Type B pancreatic cell (in vitro differentiated cells): ENCODE results near the gene TEX26. TPM values are rescaled to one million over a fixed set of nuclear protein-coding genes. Genes with fewer than 3 reads are reported as not detected.

Experiments
- DNase-seq: peaks from one replicate; pipeline ENCODE4 v3.0.0; 2021; ENCODE audit warnings: mixed read lengths; ENCODE audit not compliant: unreplicated experiment; ENCODE audit errors: extremely low spot score
- H3K27ac Mint-ChIP-seq: 2 replicates; pipeline ENCODE4 v1.8.0; 2021; ENCODE audit warnings: mild to moderate bottlenecking, mixed read lengths
- H3K27me3 Mint-ChIP-seq: 2 replicates; pipeline ENCODE4 v1.8.0; 2021; ENCODE audit warnings: mixed read lengths
- H3K36me3 Mint-ChIP-seq: 2 replicates; pipeline ENCODE4 v1.8.0; 2021; ENCODE audit warnings: mixed read lengths
- H3K4me1 Mint-ChIP-seq: one replicate; pipeline ENCODE4 v1.8.0; 2021; ENCODE audit warnings: mixed read lengths; ENCODE audit not compliant: unreplicated experiment
- H3K4me3 Mint-ChIP-seq: 2 replicates; pipeline ENCODE4 v1.8.0; 2021; ENCODE audit warnings: mild to moderate bottlenecking, mixed read lengths
- H3K9me3 Mint-ChIP-seq: 2 replicates; pipeline ENCODE4 v1.8.0; 2021; ENCODE audit warnings: mixed read lengths
- total RNA-seq: library from RNA; stranded (reverse); gene quantifications from 2 replicates; pipeline ENCODE4 v1.2.1, GENCODE V29; 2021; ENCODE audit warnings: low replicate concordance
- TF ChIP-seq, protein P1 (sequence below): fragments of 200-600 bp; sonication (generic); conservative IDR thresholded peaks from 2 replicates; pipeline ENCODE4 v1.5.0; 2021; ENCODE audit warnings: antibody characterized with exemption, mild to moderate bottlenecking

TEX26 gene
- total RNA-seq, 1 donor from 2014 or later = not detected

DNA sequence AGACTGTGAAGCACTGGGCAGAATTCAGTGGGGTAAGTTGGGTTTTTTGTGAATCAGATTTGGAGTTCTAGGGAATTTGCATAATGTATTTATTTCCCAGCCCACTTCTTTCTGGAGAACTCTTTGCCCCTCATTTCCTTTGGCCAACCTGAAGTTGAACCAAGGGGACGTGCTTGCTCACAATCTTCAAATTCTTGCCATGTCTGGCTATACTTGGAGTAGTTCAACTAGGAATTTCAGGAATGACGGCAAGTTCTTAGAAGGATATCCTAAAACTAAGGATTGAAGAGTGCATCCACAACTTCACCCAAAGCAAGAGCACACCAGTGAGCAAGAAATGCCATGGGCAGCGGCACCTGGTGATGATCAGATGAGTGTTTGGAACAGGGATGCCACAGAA lies 88.5 kb downstream of the TEX26 start:
- Mint-ChIP-seq H3K36me3 (no peaks in the 10 kb centered on the region), H3K4me3 (no peak overlapping the region), H3K4me1 (peaks cover 11% of the 10 kb centered on the region), H3K27me3 (peaks cover 7% of the 10 kb centered on the region), H3K27ac (no peak overlapping the region), H3K9me3 (peaks cover 7% of the 10 kb centered on the region)
- TF ChIP-seq, protein P1, sequence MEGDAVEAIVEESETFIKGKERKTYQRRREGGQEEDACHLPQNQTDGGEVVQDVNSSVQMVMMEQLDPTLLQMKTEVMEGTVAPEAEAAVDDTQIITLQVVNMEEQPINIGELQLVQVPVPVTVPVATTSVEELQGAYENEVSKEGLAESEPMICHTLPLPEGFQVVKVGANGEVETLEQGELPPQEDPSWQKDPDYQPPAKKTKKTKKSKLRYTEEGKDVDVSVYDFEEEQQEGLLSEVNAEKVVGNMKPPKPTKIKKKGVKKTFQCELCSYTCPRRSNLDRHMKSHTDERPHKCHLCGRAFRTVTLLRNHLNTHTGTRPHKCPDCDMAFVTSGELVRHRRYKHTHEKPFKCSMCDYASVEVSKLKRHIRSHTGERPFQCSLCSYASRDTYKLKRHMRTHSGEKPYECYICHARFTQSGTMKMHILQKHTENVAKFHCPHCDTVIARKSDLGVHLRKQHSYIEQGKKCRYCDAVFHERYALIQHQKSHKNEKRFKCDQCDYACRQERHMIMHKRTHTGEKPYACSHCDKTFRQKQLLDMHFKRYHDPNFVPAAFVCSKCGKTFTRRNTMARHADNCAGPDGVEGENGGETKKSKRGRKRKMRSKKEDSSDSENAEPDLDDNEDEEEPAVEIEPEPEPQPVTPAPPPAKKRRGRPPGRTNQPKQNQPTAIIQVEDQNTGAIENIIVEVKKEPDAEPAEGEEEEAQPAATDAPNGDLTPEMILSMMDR = no peak
- no peak for DNase-seq

DNA sequence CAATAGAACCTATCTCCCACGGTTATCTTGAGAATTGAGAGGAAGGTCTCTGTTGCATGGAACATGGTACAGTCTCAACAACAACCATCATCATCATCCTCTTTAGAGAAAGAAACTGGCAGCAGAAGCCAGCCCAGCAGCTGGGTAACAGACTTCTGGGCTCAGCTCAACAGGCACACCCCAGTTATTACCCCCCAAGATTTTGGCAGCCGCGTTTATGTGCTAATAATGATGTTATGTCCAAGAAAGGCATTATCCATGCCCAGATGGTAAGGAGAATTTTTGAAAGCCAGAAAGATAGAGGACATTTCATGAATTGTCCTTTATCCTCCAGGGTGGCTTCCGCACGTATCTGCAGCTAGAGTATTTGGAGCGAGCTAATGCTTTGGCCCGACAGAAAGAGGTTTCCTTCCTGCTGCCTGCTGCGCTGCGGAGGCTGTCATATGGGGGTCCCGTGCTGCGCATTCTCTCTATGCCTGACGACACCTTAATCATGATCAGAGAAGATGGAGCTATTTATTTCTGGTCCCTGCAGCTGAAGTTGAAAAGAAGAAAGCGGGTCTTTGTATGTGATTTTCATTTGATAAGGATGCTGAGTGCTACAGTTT lies 89.9 kb downstream of the TEX26 start:
- Mint-ChIP-seq H3K4me1 (peaks cover 11% of the 10 kb centered on the region), H3K9me3 (peaks cover 7% of the 10 kb centered on the region), H3K4me3 (no peak overlapping the region), H3K36me3 (no peaks in the 10 kb centered on the region), H3K27ac (no peak overlapping the region), H3K27me3 (peaks cover 7% of the 10 kb centered on the region)
- no peak for DNase-seq
- TF ChIP-seq, protein P1 = no peak

DNA sequence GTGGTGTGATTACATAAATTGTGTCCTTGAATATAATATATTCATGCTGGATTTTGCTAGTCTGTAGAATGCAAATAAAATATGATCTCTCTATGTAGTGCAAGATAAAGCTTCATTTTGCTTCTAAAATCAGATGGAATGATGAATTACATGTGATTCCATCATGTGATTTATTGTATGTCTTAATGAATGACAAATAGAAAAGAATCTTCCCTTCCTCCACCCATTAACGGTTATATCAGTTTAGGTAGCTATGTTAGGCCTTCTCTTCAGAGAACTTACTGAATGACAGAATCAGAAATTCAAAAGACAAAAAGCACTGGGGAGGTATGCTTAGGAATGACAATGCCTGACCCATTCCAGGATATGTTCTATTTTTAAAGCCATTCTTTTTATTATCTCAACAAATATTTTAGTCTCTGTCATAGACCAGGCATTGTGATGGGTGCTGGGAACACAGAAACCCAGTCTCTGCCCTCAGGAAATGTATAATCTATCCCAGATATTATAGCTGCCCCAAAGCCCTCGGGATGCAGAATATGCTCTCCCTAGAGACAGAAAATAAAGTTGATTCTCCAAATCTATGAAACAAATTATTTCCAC lies 90.6 kb downstream of the TEX26 start:
- Mint-ChIP-seq H3K4me1 (peaks cover 11% of the 10 kb centered on the region), H3K9me3 (peaks cover 2% of the 10 kb centered on the region), H3K27me3 (peaks cover 4% of the 10 kb centered on the region), H3K4me3 (no peak overlapping the region), H3K36me3 (no peaks in the 10 kb centered on the region), H3K27ac (no peak overlapping the region)
- DNase-seq = no peak
- TF ChIP-seq, protein P1 = no peak

Other genes with a start within 250 kb of the TEX26 start
- gene ALOX5AP, start 197.1 kb upstream of the TEX26 start, total RNA-seq = 0.31 TPM in 1 of 2 replicates, not detected in the other
- 0.36 and 0.40 TPM in 2 replicates for gene MEDAG, start 26.4 kb upstream of the TEX26 start, total RNA-seq
- gene HSPH1, start 229.2 kb downstream of the TEX26 start, total RNA-seq = 116 and 176 TPM in 2 replicates